Glomerular endothelial cell (primary cell): Measurements from ENCODE around the gene LIMS2. TPM values are rescaled to one million over a fixed set of nuclear protein-coding genes. Genes with fewer than 3 reads are reported as not detected.

Source experiments
- DNase-seq: peaks from one replicate; pipeline ENCODE4 v3.0.0-alpha.2; 2011; ENCODE audit warnings: low read depth, low spot score; ENCODE audit errors: extremely low read depth
- total RNA-seq: library from RNA; depleted of rRNA; stranded (reverse); fragments of >200 nt; gene quantifications from 2 replicates; pipeline ENCODE4 v1.2.3, GENCODE V29; 2015

Gene LIMS2
- total RNA-seq, 1 donor from 2014 or later = 15.6 TPM

DNA sequence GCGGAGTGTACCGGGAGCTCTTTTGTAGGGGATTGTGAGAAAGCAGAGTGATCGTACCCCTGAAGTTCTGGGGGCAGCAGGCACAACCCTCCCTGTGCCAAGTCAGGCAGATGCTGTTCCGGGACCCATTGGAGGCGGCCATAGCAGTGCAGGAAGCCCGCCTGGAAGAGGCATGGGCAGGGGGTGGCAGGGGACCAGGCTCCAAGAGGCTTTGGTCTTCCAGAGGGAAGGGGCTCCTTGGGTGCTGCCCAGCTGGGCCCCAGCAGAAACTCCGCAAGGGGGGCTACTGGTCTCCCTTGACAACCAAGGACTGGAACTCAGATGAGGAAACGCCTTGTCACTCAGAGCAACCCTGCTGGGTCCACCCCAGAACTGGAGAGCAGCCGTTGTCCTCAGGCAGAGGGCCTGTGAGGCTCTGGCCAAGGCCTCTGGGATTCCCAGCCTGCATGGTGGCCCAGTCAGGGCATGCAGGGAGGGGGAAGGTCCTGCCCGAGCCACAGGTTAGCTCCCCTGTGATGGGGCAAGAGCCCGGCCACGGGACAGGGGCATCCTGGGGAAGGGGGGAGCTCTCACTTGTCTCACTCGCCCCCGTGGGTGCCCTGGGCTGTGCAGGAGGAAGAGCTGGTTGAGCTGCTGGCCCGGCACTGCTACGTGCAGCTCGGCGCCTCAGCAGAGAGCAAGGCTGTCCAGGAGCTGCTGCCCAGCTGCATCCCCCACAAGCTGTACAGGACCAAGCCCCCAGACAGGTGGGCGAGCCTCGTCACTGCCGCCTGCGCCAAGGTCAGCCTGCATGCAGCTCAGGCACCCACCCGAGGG is 50.4 kb downstream of the LIMS2 start:
- DNase-seq = no peak

DNA sequence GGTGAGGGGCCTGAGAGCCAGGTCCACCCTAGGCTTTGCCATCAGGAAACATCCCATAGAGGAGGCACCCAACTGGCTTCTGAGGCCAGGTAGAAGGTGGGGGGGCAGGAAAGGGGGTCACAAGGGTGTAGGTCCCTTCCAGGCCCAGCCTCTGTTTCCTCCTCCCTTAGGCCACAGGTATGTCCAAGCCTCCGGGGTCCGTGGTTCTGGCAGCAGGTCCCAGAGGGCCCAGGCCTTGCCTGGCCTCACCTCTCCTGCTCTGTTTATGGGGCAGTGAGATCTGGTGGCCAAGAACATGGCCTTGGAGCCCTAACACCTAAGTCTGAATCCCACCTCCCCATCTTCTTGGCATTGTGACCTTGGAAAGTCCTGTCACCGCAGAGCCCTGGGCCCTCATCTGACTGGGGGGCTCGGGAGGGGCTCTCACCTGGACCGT is 51.0 kb downstream of the LIMS2 start:
- DNase-seq = no peak

DNA sequence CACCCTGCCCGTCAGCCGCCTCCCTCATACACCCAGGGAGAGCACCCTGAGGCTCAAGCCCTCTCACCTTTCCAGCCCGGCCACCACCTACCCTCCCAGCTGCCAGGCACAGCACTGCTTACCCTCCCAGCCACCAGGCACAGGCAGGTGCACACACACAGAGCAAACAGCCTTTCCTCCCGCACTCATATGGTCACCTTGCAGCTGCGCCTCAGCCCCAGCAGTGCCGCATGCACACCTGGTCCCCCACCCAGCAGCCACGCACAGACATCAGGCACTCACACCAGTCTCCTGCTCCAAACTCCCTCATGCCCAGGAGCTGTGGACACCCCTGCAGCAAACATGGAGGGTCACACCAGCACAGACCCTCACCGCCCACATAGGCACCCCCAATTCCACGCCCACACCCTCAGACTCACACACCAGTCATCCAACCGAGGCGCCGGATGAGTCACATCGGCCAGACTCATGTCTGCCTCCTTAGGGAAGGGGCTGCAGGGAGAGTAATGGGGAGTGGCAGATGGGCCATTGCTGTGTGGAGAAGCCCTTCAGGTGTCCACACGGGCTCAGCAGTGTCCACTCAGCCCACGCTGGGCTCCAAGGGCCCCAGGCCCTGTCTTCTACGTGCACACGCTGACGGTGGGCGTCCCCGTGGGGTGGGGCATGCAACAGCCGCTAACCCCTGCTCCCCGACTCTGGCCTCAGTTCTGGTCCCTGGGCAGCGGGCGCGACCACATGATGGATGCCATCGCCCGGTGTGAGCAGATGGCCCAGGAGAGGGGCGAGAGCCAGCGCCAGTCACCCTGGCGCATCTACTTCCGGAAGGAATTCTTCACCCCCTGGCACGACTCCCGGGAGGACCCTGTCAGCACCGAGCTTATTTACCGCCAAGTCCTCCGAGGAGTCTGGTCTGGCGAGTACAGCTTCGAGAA is 51.7 kb downstream of the LIMS2 start:
- no peak for DNase-seq

DNA sequence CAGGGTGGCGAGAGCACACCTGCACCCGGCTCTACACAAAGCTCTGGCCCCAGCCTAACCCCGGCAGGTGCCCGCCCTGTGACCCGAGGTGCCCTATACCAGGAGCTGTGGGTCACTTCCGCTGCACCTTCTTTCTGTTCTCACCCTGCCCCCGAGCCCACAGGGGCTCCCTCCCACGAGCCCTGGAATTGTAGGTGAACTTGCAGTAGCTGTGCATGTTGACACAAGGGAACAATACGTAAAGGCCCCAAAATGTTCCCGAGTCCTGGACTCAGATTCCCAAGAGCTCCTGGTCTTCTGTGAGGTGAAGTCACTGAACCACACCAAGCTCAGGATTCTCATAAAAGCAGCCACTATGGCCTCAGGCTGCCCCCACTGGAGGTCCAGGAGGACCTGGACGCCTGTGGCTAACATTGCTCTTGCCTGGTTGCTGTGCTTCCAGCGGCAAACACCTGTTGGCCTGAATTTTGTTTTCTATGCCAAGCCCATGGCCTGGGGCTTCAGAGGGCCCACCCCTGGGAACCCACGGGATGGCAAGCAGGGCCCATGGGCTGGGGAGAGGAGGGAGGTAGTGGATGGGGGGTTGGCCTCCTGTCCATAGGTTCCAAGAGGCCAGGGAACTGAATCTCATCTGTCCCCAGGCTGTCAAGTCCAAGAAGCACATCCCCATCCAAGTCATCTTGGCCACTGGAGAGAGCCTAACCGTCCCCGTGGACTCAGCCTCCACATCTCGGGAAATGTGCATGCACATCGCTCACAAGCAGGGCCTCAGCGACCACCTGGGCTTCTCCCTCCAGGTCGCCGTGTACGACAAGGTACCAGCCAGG is 52.6 kb downstream of the LIMS2 start:
- no peak for DNase-seq

DNA sequence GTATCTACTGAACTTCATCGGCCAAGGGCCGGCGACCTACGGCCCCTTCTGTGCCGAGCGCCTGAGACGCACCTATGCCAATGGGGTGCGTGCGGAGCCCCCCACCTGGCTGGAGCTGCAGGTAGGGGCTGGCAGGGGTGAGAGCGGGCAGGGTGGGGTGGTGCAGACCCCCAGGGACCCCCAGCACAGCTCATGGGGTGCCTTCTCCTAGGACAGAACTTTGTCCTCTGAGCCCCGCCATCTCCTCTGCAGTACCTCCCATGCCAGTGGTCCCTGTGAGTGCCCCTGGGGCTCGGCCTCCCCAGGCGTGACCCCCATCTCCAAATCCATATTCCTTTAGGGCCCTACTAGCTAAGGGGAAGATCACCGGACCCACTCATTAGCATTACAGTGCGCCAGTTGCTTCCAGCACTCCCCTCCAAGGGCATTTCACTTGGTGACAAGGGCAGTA is 53.3 kb downstream of the LIMS2 start:
- no peak for DNase-seq

DNA sequence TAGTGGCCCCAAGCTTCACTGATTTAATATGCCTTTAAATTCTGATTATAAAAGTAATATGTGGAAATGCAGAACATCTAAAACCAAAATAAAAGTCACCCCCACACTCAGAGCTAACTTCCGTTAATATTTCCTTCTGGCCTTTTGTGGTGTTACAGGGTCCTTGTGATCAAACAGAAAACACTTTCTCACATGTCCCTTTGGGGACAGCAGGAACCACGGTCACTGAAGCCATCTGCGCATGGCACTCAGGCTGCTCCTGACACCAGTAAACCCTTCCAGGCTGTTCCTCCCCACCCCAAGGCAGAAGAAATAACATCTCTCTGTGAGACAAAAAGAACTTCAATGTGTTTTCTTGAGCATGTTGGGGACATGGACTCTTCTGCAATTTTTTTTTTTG is 54.5 kb downstream of the LIMS2 start:
- no peak for DNase-seq

DNA sequence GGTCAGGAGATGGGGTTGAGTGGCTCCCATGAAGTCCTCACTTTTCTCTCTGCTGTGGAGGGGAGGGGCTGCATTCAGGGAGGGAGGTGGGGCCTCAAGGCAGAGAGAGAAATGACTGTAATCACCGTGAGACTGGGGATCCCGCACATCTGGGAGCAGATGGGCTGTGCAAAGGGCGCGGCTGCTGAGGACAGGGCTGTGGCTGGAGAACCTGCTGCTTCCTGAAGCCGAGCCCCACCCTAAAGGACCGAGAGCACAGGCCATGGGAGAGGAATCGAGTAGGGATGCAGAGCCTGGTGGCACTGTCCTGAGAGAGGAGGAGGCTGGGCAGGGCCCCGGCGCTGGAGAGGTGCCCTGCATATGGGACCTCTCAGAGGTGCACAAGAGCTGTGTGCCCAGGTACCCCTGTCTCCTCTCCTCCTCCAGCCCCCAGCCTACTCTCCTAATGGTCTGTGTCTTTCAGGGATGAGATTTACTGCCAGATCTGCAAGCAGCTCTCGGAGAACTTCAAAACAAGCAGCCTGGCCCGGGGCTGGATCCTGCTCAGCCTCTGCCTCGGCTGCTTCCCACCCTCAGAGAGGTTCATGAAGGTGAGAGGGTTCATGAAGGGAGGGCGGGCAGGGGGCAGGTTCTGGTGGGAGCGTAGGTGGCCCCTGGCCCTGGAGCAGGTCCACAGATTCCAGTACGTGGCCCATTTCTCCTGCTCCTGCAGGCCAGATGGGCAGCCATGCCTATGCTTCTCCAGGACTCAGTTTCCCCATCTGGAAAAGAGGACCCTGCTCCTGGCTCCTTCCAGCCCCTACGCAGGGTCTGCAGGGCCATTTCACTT is 55.2 kb downstream of the LIMS2 start:
- DNase-seq = no peak

DNA sequence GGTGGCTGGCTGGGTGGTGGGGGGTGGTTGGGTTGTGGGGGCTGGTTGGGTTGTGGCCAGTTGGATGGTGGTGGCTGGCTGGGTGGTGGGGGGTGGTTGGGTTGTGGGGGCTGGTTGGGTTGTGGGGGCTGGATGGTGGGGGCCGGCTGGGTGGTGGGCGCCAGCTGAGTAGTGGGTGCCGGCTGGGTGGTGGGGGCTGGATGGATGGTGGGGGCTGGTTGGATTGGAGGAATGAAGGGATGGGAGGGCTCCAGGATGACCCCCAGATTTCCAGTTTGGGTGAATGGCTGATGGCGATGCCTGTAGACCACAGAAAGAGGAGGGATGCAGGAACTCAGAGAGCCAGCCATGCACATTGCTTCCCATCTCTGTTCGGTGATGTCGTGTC is 56.1 kb downstream of the LIMS2 start:
- no peak for DNase-seq

DNA sequence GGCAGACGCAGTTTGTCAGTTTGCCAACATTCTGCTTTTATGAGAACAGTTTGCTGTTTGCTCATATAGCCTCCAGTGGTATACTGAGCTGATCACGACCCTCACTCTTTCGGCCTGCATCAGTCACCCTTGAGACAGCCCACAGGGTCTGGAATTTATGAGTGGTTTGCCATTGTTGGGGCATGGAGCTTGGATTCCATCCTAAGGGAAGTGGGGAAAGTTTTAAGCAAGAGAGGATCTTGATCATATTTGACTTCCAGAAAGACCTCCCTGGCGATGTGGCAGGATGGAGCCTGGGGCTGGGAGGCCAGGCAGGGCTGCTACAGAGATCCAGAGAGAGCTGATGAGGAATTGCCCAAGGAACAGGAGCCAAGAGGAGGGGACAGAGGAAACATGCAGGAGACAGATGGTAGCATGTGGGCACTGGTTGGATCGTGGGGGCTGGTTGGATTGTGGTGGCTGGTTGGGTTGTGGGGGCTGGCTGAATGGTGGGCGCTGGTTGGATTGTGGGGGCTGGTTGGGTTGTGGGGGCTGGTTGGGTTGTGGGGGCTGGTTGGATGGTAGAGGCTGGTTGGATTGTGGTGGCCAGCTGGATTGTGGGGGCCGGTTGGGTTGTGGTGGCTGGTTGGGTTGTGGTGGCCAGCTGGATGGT is 56.7 kb downstream of the LIMS2 start:
- DNase-seq = no peak

DNA sequence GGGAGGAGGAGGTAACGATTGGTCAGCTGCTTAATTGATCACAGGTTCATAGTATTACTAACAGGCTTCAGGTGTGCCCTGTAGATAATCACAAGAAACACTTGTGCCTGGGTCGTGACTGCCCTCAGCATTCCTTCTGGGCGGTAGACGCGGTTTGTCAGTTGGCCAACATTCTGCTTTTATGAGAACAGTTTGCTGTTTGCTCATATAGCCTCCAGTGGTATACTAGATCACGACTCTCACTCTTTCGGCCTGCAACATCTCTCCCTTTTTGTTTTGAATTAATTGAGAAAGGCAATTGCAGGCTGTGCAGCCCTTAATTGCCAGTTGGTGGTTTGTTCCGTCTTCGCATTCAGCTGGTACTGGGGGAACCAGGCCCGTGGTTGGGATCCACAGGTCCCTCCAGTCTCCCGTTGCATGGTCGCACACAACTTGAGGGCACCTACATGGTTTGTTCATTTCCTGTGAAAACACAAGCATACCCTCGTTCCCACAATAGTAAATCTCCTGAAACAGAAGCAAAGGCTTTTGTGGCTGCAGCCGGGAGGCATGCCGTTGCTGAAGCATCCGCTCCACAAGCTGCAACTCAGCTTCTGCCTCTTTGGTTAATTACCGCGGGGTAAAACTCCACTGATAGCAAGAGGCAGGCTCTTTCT is 59.7 kb downstream of the LIMS2 start:
- no peak for DNase-seq

DNA sequence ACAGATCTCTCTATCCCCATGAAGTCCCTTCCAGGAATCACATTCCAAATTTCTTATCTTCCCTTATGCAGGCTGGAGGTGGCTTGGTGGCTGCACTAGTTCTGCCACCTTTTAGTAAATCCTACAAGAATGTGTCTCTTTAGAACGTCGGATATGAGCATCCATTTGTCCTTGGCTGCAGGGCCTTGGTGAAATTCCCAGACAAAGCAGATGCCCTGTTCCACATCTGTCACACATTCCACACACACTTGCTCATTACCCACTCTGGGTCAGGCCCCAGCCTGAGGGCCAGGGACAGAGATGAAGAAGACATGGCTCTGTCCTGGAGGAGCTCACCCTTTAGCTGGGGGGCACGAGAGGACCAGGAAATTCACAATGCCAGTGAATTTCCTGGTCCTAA is 60.6 kb downstream of the LIMS2 start:
- no peak for DNase-seq

DNA sequence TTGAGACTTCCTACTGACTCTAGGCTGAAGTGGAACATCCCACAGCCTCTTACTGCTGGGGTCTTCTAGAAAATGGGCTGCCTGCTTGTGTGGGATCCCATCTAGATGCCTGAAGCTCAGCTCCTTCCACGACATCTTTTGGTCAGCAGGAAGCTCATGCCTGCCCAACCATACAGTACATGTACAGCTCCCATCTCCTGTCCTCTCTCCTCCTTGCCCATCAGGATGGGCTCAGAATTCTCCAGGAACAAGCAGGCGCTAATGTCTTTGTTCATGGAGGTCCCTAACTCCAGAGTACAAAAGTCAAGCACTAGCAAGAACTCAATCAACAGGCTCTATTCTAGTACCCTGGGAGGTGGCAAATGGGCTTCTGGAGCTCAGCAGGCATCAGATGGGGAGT is 61.1 kb downstream of the LIMS2 start:
- no peak for DNase-seq

DNA sequence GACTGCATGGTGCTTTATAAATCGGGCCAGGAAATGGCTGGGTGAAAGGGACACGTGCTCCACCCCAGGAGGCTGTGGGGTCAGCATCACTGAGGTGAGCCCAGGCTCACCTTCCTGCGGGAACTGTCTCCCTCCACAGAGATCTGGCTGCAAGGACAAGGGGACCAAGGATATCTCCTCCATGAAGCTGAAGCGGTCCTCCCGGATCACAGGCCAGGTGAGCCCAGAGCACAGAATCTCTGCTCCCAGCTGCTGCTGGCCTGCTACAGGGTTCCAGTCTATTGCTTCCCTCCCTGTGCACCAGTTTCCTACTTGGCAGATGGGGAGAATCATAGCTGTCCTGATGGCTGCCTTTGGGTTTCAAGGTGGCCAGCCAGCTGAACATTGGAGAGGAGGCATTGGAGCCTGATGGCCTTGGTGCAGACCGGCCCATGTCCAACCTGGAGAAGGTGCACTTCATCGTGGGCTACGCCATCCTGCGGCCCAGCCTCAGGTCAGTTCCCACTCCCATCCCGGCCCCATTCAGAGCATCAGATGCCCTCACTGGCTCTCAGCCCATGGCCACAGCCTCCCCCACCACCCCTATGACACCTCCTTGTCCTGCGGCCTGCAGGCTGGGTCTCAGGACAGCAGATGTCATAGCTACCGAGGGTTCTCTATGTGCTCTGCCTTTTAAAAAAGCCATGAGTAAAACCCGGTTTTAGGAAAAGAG is 63.1 kb downstream of the LIMS2 start:
- DNase-seq = no peak

DNA sequence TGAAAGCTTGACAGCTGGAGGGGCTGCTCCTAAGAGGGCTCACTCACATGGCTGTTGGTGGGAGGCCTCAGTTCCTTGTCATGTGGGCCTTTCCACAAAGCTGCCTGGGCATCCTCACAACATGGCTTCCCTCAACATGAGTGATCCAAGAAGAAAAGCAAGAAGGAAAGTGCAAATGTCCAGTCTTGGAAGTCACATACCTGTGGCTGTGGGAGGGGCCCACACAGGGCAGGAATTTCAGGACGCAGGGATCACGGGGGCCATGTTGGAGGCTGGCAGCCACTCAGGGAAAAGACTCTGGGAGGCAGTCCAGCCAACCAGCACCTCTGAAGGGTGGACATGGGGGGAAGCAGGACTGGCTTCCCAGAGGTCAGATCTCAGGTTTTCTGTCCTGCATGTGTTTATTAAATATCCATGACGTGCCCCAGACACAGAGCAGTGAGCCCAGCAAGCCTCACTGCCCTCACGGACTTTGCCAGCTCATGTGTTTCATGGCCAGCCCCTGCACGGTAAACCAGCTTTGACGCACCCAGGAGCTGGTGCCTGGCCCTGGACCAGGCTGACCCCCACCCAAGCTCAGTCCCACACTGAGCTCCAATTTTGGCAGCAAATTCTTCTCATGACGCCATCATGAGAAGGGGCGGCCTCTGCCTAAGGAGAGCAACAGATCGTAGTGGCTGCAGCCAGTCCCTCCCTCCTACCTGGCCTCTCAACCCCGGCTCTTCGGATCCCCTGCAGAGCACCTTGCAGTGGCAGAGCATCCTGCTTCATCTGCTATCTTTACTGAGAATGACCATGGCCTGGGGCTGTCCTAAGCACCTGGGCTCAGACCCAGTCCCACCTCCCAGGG is 64.0 kb downstream of the LIMS2 start:
- no peak for DNase-seq

DNA sequence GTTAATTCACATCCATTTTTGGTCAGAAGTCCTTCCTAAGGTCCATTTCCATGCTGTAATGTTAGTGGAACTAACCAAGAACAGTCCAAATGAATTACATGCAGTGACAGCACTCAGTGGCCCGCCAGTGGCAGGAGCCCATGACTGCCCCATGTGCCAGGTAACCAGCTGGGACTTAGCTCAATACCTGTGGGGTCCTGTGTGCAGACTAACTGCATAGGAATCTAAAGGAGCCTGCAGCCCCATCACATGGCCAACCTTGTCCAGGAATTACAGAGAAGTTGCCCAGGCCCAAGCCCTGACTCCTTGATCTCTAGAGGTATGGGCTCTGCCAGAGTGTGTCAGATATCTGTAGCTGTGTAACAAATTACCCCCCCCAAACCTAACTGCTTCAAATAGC is 64.8 kb downstream of the LIMS2 start:
- DNase-seq = no peak

DNA sequence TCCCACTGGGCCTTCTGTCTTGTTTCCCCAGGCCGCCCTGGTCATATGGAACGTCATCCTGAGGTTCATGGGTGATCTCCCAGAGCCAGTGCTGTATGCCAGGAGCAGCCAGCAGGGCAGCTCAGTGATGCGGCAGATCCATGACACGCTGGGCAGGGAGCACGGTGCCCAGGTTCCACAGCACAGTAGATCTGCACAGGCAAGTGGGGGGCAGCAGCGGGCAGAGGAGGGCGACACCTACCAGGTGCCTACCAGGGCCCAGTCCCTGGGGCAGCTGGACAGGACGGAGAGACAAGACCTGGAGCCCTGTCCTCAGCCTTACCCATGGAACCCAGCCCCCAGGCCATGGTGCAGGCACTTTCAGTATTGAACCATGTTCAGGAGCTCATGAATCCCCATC is 65.5 kb downstream of the LIMS2 start:
- DNase-seq = no peak

DNA sequence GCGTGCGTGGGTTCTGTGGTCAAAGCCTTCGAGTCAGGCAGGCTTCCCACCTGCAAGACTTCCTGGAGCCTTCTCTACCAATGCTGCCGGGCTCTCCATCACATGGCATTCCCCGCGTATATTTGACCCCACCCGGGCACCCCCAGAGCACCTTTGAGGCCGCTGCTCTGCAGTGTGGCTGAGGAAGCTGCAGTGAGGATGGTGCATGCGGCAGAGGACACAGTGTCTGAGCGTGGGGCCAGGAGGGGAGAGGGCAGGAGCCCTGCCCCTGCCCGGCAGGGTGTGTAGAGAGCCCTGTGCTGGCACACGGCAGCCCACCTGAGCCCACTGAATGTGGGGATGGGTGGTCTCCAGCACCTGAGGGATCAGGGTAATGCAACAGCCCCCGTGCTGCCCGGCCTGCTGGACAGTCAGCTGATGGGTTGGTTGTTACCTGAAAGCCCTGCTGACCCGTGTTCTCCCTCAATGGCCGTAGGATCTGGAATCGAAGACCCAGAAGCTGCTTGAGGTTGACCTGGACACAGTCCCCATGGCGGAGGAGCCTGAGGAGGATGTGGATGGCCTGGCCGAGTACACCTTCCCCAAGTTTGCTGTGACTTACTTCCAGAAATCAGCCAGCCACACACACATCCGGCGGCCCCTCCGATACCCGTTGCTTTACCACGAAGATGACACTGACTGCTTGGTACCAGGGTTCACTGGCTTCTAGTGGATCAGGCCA is 66.1 kb downstream of the LIMS2 start:
- no peak for DNase-seq
